Hematopoietic multipotent progenitor cell treated with erythropoietin and hydrocortisone succinate and interleukin-3 and kit ligand, for 6 days (in vitro differentiated cells): ENCODE data around the gene S100A13.
A peak's percentile ranks its signal among the peaks of the same experiment; 100 is the strongest.
"Not testable (repeated sequence)": the region's sequence is repeated elsewhere in the genome, so short reads cannot be mapped to it uniquely, and the experiment has no call there.

ENCODE experiments used
- DNase-seq: peaks from one replicate; pipeline ENCODE4 v3.0.0-alpha.2; 2015

The S100A13 gene

GRCh38 chr1:153647346-153647714 is 20.0 kb upstream of the S100A13 start:
- DNase-seq: peak; percentile 12

- peak; percentile 20 for DNase-seq
These were observed 19.5 kb upstream of the S100A13 start for GRCh38 chr1:153646672-153647345.

GRCh38 chr1:153643816-153644215 is 16.5 kb upstream of the S100A13 start:
- no peak for DNase-seq

GRCh38 chr1:153643100-153643499 is 15.8 kb upstream of the S100A13 start:
- DNase-seq: no peak

DNA sequence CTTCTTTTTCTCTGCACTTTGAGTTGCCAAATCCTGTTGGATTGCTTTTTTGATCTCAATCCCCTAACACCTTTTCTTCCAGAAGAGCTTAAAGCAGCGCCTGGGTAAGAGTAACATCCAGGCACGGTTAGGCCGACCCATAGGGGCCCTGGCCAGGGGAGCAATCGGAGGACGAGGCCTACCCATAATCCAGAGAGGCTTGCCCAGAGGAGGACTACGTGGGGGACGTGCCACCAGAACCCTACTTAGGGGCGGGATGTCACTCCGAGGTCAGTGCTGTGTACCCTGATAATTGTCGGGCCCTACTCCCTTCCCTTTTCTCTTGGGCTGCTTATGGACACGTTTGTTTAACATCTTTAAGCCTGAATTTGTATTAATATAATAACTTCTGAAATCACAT is 14.9 kb upstream of the S100A13 start:
- DNase-seq: no peak

- no peak for DNase-seq
These were observed 13.6 kb upstream of the S100A13 start for GRCh38 chr1:153640861-153641260.

DNA sequence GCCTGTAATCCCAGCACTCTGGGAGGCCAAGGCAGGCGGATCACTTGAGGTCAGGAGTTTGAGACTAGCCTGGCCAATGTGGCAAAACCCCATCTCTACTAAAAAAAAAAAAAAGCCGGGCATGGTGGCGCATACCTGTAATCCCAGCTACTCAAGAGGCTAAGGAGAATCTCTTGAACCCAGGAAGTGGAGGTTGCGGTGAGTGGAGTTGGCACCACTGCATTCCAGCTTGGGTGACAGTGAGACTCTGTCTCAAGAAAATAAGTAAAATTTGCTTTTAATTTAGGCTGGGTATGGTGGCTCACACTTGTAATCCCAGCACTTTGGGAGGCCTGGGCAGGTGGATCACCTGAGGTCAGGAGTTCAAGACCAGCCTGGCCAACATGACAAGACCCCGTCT is 12.9 kb upstream of the S100A13 start:
- not testable (repeated sequence) for DNase-seq

DNA sequence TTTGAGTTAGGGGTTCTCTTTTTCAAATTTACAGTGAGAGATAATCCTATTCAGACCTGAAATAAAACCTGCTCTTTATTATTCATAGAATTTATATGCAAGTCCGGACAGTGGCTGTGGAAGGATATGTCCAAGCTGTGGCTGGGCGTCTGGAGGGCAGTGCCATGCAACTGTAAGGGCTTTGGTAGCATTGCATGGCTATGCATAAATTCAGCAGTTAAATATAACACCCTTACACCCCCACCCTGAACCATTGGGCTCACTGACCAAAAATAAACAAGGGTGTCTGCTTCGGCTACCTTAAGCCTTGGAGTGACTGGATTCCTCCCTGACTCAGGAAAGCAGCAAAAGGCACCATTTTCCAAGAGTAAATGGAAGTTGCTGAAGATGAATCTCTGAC is 12.0 kb upstream of the S100A13 start:
- no peak for DNase-seq

GRCh38 chr1:153638261-153638660 is 11.0 kb upstream of the S100A13 start:
- DNase-seq: no peak

- DNase-seq: no peak
These were observed 9.0 kb upstream of the S100A13 start for GRCh38 chr1:153636312-153636711.

DNA sequence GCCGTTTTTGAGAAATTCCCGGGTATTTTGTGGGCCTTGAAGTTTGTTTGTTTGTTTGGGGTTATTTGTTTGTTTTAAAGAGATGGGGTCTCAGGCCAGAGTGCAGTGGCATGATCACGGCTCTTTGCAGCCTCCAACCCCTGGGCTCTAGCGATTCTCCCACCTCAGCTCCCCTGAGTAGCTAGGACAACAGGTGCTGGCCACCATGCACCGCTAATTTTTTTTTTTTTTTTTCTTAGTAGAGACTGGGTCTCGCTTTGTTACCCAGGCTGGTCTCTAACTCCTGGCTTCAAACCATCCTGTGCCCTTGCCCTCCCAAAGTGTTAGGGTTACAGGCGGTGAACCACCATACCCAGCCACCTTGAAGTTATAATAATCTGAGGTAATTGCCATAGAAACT is 8.6 kb upstream of the S100A13 start:
- no peak for DNase-seq

- peak; percentile 99 for DNase-seq
These were observed 6.7 kb upstream of the S100A13 start, which contains the start of gene CHTOP for GRCh38 chr1:153633754-153634665. CHTOP (plus strand) TSS chr1:153634066; CDS start chr1:153636589, 2,523 bp downstream.

DNA sequence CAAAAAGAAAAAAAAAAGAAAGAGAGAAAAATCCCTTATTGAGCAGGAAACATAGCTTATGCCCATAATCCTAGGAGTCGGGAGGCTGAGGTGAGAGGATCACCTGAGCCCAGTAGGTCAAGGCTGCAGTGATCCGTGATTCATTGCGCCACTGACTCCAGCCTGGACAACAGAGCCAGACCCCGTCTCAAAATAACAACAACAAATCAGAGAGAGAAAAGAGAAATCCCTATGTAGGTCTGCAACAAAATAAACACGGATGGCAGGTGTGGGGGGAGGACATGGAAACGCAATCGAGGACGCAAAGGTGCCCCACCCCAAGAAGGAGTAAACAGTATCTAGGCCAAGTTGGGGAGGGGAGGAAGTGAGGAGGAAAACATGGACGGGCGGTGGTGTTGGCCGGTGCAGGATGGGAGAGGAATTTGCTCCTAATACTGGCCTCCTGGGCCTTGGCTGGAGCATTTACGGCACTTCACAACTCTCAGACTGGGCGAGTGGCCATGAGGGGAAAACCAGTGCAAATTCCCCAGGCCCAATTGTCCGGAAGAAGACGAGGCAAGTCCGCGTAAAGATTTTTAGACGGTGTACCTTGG is 6.0 kb upstream of the S100A13 start:
- DNase-seq: no peak

GRCh38 chr1:153631047-153632022 is 4.0 kb upstream of the S100A13 start:
- DNase-seq: no peak

DNA sequence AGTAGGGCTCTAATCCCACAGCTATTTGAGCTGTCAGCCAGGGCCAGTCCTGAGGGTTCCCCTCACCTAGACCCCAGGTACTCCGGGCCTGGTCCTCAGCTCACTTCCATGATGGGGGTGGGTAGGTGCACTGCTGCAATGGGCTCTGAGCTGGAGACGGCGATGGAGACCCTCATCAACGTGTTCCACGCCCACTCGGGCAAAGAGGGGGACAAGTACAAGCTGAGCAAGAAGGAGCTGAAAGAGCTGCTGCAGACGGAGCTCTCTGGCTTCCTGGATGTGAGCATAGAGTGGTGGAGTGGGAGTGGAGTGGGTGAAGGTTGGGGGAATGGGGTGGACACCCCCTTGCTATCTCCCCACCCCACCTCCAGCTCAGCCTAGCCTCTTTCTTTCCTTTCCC is 3.1 kb upstream of the S100A13 start:
- no peak for DNase-seq

DNA sequence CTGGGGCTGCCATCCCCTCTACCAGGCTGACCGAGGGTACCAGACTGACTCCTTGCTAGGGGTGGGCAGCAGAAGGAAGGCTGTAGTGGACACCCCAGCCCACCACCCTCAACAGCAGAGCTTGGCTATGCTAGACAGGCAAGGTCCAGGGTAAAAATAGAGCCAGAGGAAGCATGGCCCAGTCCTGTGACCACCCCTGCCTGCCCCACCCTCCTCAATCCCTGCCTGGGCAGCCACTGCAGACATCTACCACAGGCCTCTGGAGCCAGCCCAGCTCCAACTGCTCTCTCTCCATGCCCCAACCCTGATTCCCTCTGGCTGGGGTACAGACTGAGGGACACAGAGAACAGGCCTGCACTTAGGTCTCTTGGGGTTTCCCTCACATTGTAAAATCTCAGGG is 2.7 kb upstream of the S100A13 start:
- DNase-seq: no peak

DNA sequence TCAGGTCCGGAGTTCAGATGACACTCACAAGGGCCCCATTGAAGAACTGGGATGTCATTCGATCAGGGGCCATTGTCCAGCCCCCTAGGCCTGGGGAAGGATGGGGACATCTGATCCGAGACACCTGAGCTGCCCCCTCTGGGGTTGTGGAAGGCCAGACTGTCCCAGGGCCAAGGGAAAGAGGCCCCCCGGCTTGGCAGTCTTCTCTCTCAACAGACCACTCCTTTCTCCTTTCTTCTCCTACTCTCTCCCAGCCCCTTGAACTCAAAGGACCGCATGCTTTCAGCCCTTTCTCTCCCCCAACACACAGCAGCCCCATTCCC is 2.0 kb upstream of the S100A13 start:
- DNase-seq: no peak

DNA sequence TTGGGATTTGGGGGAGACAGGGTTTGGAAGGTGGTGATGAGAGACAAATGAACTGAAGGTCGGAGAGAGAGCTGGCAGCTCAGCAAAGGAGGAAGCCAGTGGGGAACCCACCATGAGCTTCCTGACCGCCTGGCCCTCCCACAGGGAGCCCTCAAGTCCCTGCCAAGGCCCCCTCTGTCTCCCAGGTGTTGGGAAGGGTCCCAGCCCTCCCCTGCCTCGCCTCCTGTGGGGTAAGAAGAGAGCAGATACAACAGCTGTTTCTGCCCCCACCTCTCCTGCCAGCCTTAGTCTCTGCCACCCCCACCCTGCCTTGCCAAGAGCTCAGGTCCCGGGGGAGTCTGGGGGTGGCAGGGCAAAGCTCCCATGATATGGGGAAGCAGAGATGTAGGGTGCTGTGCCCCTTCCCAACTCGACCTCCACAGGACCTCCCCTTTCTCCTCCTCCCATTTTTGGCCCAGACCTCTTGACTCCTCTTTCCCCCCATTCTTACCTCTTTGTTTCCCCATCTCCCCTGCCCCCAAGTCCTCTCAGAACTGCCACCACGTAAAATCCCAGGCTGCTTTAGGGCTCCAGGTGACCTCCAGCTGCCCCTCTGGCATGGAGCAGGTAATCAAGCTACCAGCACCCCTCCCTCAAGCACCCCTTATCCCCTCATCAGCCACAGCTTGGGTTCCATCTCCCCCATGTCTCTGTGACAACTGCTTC is 1.5 kb upstream of the S100A13 start:
- DNase-seq: no peak

DNA sequence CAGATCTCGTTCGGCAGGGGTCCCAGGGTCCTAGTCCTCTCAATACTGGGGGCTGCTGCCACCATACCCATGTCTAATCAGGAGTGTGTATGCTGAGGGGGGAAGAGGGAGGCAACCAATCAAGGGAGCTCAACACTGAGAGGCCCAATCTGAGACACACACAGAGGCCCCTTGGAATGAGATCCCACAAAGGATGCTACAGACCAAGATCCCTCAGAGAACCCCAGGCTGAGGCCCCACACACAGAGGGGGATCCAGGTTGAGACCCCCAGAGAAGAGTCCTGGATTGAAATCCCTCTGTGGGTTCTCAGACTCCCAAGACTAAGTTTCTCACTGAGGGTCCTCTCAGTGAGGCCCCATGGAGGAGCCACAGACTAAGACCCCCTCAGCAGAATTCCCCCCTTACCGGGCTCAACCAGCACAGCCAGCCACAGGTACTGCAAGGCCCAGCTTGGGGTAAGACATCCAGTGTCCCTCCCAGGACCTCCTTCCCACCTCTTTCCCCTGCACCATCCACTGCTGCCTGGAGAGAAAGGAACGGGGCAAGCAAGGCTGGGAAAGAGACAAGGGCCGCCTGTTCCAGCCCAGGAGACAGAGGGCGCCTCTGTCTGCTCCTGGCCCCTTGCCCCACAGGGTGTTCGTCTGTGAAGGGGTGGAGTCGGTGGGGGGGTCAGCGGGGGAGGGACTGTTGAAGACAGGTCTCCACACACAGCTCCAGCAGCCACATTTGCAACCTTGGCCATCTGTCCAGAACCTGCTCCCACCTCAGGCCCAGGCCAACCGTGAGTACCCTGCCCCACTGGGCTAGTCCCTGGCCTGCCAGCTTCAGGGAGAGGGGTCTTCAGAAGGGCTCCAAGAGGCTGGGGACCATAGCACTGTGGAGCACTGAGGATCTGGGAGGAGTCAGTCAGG is 666 bp upstream of the S100A13 start, which contains the start of gene S100A1:
S100A1 (plus strand) TSS at position 720 of the 912 bp plus-strand sequence. CDS start 2,088 bp downstream, outside the sequence.
- DNase-seq: no peak

DNA sequence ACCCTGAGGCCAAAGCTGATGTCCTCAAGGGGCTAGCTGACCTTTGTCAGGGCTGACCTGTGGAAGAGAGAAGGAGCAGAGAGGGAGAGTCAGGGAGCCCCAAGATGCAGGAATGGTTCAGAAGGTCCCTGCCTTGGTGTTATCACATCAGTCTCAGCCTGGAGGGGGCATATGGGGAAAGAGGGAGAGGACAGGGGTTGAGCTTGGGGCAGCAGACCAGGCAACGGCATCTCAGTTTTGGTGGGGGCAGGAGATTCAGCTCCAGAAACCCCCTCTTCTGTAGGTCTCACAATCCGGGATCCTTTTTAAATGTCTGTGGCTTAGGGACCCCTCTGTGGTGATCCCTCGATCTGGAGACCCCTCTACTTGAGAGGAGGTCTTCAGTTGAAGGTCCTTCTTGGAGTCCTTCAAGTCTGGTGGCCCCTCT is 815 bp downstream of the S100A13 start:
- DNase-seq: no peak
